AG04450 (cell line): ENCODE data around the gene RGMB. TPM values are rescaled to one million over a fixed set of nuclear protein-coding genes. Genes with fewer than 3 reads are reported as not detected.

Experiments
- CTCF ChIA-PET: fragments of 300-600, 350-600 bp; formaldehyde crosslinking; extraction: SDS; loops from one replicate; lab custom pipeline; 2022; ENCODE audit warnings: antibody characterized with exemption, inconsistent platforms; lab: Charles Lee
- POLR2A ChIA-PET: fragments of 350-600 bp; formaldehyde crosslinking; extraction: SDS; loops from one replicate; lab custom pipeline; 2021; ENCODE audit warnings: antibody characterized with exemption, inconsistent platforms; lab: Yijun Ruan, JAX
- DNase-seq: peaks from one replicate; pipeline ENCODE4 v3.0.0-alpha.2; 2011; ENCODE audit warnings: low read depth, low spot score
- H3K27ac ChIP-seq: one replicate; pipeline ENCODE4 v1.5.1; 2012; ENCODE audit warnings: low read depth, low read length, control low read depth
- H3K27me3 ChIP-seq: one replicate; pipeline ENCODE4 v1.6.0; 2012; ENCODE audit warnings: low read length; ENCODE audit not compliant: control insufficient read depth, insufficient read depth
- H3K4me3 ChIP-seq: 2 replicates; pipeline ENCODE4 v1.5.1; 2011; ENCODE audit warnings: mild to moderate bottlenecking, low read depth, low read length, control low read depth
- H3K9me3 ChIP-seq: 2 replicates; pipeline ENCODE4 v1.5.1; 2012; ENCODE audit warnings: low read length; ENCODE audit not compliant: control insufficient read depth, insufficient read depth
- polyA plus RNA-seq: library from polyadenylated mRNA; depleted of rRNA; stranded (reverse); fragments of >200 nt; gene quantifications from 2 replicates; pipeline ENCODE4 v1.2.3, GENCODE V29; 2011
- TF ChIP-seq, protein P1 (sequence below): IDR thresholded peaks from 2 replicates; pipeline ENCODE4 v1.5.1; 2011; ENCODE audit warnings: low read depth, low read length, control low read depth, inconsistent platforms

RGMB gene
- polyA plus RNA-seq, 1 experiment, result 53.6 TPM

DNA sequence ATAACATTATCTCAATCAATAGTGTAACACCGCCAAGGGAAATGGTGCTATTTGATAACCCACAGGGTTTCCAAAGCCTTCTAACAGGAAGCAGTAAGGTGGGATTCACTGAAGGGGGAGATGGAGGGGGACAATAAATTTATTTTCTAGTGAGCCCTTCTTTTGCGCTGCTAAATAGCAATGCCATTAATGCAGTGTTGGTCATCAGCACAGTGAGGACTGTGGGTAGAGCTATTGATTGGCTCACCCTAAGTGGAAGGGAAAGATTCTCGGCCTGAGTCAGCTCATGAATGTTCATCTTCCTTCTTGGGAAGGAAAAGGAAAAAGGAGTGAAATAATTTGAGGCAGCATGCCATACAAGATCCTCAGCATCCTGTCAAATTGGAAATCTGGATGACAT, 25.4 kb downstream of the RGMB start:
- Histone ChIP-seq H3K9me3 (no peaks in the 10 kb centered on the region), H3K27me3 (no peaks in the 10 kb centered on the region), H3K4me3 (no peak overlapping the region), H3K27ac (no peak overlapping the region)
- ChIA-PET POLR2A (no interaction called here), CTCF (interaction anchor here (0.6 kb wide), 1 partner anchor 1568 kb away, joined by 3 read pairs; no protein-coding TSS in a partner anchor)
- TF ChIP-seq, protein P1, sequence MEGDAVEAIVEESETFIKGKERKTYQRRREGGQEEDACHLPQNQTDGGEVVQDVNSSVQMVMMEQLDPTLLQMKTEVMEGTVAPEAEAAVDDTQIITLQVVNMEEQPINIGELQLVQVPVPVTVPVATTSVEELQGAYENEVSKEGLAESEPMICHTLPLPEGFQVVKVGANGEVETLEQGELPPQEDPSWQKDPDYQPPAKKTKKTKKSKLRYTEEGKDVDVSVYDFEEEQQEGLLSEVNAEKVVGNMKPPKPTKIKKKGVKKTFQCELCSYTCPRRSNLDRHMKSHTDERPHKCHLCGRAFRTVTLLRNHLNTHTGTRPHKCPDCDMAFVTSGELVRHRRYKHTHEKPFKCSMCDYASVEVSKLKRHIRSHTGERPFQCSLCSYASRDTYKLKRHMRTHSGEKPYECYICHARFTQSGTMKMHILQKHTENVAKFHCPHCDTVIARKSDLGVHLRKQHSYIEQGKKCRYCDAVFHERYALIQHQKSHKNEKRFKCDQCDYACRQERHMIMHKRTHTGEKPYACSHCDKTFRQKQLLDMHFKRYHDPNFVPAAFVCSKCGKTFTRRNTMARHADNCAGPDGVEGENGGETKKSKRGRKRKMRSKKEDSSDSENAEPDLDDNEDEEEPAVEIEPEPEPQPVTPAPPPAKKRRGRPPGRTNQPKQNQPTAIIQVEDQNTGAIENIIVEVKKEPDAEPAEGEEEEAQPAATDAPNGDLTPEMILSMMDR, result no peak
- DNase-seq, result no peak

DNA sequence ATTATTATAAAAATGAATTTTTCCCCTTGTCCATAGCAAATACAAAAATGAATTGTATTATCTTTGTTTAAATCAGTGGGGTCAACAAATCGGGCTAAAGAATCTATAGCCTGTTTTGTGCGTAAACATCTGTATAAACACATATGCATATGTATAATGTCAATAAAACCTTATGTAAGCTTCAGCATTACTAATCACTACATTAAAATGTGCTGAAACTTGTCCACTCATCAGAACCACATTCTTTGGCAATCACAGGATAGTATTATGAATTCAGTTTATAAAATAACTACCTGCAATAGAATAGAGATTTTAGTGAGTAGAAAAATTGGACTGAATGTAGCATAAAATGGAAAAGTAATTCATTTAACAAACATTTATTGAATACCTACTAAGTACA, 30.6 kb downstream of the RGMB start:
- H3K27me3 ChIP-seq, result no peaks in the 10 kb centered on the region
- DNase-seq, result no peak
- ChIA-PET CTCF (no interaction called here), POLR2A (no interaction called here)
- H3K9me3 ChIP-seq, result peaks cover 6% of the 10 kb centered on the region
- no peak overlapping the region for H3K27ac ChIP-seq
- H3K4me3 ChIP-seq, result no peak overlapping the region
- TF ChIP-seq, protein P1, result no peak

DNA sequence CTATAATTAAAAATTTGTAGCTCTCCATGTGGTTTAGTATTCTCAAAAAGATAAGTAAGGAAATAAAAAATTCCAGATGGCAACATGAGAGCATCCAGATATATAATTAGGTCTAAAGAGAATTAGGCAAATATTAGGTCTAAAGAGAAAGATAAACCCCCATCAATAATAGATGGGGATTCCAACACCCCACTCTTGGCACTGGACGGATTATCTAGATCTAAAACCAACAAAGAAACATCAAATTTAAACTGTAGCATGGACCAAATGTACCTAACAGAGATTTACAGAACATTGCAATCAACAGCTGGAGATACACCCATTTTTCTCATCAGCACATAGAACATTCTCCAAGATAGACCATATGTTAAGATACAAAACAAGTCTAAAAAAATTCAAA, 31.6 kb downstream of the RGMB start:
- no peaks in the 10 kb centered on the region for H3K27me3 ChIP-seq
- H3K27ac ChIP-seq, result no peak overlapping the region
- no peak overlapping the region for H3K4me3 ChIP-seq
- CTCF ChIA-PET, result interaction anchor here (1.5 kb wide), 1 partner anchor 9 kb away, joined by 3 read pairs; no protein-coding TSS in a partner anchor
- peaks cover 6% of the 10 kb centered on the region for H3K9me3 ChIP-seq
- DNase-seq, result no peak
- TF ChIP-seq, protein P1, result no peak
- POLR2A ChIA-PET, result no interaction called here

DNA sequence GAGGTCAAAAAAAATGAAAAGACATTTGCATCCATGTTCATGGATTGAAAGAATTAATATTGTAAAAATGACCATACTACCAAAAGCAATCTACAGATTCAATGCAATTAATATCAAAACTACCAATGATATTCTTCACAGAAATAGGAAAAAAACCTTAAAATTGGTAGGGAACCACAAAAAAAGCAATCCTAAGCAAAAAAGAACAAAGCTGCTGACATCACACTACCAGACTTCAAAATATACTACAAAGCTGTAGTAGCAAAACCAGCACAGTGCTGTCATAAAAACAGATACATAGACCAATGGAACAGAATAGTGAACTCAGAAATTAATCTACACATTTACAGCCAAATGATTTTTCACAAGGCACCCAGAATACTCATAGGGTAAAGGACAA, 34.3 kb downstream of the RGMB start:
- H3K27me3 ChIP-seq, result no peaks in the 10 kb centered on the region
- peaks cover 6% of the 10 kb centered on the region for H3K9me3 ChIP-seq
- H3K27ac ChIP-seq, result no peak overlapping the region
- TF ChIP-seq, protein P1, result no peak
- ChIA-PET CTCF (no interaction called here), POLR2A (no interaction called here)
- H3K4me3 ChIP-seq, result no peak overlapping the region
- DNase-seq, result no peak

DNA sequence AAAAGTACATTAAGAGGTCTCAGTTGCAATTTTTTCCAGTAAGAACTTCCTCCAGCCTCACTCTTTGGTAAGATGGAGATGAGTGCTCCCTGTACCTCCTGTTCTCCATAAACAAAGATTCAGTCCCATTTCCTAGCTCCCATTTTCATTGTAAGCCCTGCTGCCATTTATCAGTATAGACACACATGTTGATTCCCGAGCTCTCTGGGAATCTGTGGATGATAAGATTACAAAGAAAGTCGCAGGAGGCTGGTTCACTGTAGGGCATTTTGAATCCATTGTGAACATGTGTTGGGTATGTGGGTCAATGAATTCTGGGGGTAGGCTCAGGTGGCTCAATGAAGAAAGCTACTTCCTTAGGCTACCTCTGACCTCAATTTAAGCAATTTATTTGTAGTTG, 36.7 kb downstream of the RGMB start:
- no peaks in the 10 kb centered on the region for H3K27me3 ChIP-seq
- H3K9me3 ChIP-seq, result peaks cover 6% of the 10 kb centered on the region
- CTCF ChIA-PET, result no interaction called here
- POLR2A ChIA-PET, result no interaction called here
- TF ChIP-seq, protein P1, result no peak
- no peak for DNase-seq
- no peak overlapping the region for H3K4me3 ChIP-seq
- H3K27ac ChIP-seq, result no peak overlapping the region
